Measurements from ENCODE around the gene KATNAL2.
A peak's percentile ranks its signal among the peaks of the same experiment; 100 is the strongest.

Gene KATNAL2, protein sequence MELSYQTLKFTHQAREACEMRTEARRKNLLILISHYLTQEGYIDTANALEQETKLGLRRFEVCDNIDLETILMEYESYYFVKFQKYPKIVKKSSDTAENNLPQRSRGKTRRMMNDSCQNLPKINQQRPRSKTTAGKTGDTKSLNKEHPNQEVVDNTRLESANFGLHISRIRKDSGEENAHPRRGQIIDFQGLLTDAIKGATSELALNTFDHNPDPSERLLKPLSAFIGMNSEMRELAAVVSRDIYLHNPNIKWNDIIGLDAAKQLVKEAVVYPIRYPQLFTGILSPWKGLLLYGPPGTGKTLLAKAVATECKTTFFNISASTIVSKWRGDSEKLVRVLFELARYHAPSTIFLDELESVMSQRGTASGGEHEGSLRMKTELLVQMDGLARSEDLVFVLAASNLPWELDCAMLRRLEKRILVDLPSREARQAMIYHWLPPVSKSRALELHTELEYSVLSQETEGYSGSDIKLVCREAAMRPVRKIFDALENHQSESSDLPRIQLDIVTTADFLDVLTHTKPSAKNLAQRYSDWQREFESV

DNA sequence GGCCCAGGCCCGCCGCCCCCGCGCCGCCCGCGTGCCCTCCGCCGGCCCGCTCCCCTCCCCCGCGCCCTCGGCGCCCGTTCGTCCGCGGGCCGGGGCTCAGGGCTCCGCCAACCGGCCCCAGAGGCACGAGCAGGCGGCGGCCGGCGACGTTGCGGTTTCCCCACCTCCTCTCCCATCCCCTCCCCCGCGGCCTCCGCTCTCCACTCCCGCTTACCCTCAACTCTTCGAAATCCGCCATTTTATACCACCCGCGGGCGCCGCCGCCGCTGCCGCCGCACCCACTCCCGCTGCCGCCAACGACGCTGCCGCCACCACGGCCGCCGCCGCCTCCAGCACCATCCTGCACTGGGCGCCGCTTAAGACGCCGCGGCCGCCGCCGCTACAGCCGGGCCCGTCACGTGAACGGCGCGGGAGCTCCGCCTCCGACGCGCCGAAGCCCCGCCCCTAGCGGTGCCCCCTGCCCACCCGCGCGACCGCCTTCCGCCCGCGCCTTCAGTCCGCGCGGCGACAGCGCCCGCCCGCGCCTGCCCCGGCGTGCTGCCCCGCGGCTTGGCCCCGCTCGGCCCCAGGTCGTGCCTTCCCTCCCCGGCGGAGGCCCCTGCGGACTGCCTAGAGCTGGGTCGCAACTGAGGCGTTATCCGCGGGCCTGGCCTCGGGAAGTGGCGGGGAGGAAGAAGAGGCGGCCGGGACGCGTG, at the start of gene KATNAL2, which contains the start of gene PIAS2:
Gene KATNAL2 (plus strand): TSS at position 495 of the 695 bp plus-strand sequence. CDS start 29,271 bp downstream, outside the sequence.
Gene PIAS2 (minus strand): TSS at position 400 of the 695 bp plus-strand sequence. CDS start 162 bp downstream, at position 238.
- DNase-seq (ENCODE audit: low read depth): peak; percentile 79

DNA sequence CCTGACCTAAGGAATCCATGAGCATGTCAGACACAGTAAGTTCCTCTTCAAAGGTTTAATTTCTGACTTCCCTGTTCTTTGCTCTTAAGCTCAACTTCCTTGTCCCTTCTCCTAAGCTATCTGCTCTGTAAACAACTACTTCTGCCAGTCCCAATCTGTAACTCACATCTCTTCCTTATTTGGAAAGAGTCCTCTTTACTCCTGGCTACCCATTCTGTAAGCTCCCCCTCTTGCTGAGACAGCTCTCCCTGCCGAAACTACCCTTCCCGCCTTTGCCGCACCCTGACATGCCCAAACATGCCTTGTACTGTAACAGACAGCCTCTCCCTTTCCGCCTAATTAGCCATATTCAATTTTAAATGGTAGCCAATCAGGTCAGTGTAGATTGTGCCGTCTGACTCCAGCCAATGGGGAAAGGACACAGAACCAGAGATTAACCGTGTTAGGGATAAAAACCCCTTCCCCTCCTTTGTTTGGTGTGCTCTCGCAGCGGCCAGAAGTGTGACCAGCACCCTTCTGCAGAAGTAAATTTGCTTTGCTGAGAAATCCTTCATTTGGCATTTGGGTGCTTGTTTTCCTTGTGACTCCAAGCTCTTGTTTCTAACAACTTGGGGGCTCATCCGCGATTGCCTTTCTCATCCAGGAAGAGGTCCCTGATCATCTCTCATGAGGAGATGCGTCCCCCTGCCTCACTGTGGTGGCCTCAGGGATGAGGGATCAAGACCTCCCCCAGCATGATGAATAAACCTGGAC, 49.1 kb upstream of the KATNAL2 start:
- DNase-seq (ENCODE audit: low read depth): no peak

DNA sequence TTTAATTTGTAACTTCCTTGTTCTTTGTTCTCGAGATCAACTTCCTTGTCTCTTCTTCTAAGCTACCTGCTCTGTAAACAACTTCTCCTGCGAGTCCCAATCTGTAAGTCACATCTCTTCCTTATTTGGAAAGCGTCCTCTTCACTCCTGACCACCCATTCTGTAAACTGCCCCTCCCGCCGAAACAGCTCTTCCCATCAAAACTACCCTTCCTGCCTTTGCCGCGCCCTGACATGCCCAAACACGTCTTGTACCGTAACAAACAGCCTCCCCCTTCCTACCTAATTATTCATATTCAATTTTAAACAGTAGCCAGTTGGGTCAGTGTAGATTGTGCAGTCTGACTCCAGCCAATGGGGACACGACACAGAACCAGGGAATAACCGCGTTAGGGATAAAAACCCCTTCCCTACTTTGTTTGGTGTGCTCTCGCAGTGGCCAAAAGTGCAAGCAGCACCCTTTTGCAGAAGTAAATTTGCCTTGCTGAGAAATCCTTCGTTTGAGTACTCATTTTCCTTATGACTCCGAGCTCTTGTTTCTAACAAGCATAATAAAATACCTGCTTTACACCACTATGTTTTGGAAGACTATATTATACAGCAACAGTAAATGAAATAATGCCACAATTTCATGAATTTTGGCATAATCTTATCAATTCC, 39.9 kb upstream of the KATNAL2 start:
- DNase-seq (ENCODE audit: low read depth): no peak

DNA sequence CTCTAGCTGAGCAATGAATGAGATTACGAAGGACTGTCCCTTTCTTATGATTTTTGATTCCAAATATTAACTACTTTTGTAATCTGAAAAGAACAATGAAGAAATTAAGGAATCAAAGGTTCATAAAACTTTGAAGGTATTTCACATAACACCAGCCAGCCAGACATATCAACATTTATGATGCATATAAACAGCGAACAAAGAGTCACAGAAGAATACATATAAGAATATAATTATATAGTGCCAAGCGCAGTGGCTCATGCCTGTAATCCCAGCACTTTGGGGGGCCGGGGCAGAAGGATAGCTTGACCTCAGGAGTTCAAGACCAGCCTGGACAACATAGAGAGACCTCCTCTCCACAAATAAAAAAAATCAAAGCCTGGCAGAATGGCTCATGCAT, 34.2 kb upstream of the KATNAL2 start:
- no peak for DNase-seq (ENCODE audit: low read depth)

DNA sequence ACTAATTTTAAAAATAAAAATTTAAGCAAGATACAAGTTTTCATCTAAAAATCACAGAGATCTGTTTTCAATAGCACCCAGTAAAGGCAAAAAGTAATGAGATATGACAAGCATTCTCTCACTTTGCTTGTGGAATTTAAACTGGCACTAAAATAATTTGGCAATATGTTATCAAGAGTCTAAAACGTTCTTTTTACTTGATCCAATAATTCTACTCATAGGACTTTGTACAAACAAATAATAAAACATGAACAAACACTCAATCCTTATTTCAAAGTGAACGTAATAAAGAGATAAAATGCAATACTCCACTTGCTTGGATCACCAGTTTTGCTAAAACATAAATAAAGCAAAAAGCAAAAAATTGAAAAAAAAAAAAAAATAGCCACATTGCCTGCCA, 30.5 kb upstream of the KATNAL2 start:
- DNase-seq (ENCODE audit: low read depth): no peak

DNA sequence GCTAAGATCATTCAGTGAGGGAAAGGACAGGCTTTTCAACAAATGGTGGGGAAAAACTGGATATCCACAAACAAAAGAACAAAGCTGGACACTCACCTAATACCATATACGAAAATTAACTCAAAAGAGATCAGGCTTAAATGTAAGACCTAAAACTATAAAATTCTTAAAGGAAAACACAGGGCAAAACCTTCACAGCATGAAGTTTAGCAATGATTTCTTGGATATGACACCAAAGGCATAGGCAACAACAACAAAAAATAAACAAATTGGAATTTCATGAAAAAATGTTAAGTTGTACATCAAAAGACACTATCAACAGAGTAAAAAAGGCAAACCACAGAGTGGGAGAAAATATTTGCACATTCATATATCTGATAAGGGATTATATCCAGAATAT, 28.4 kb upstream of the KATNAL2 start:
- DNase-seq (ENCODE audit: low read depth): no peak

DNA sequence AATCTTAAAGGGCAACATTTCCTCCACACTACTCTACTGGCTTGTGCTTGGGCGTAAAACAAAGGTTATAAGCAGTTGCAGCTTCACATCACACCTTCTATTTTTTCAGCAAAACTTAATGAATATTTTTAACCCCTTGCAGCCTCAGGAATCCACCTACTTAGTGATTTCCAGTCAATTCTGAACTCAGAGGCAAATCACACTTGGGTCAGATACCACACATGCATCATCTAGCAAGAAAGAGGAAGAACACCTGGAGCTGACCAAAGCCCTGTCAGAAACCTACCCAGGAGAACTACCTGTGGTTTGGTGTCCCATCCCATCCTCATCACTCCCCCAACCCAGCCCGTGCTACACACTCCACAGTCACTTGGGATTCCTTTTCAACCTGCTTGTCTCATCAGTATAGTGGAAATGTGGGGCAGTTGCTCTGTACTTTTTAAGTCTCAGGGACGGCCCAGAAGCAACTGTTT, 25.6 kb upstream of the KATNAL2 start:
- DNase-seq (ENCODE audit: low read depth): no peak

DNA sequence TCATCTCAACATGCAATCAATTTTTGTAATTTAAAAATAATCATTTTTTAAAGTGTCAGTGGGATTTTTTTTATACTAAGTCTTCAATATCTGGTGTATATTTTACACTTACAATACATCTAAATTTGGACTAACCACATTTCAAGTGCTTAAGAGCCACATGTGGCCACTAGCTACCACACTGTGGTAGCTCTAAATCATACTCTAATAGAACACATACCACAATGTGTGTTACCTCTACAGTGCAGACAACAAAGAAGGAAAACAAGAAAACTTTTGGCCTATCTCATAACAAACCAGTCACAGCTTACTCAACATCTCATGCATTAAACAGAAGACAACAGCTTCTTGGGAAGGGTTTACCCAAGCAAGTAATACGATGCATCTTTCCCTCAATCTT, 24.6 kb upstream of the KATNAL2 start:
- DNase-seq (ENCODE audit: low read depth): no peak

DNA sequence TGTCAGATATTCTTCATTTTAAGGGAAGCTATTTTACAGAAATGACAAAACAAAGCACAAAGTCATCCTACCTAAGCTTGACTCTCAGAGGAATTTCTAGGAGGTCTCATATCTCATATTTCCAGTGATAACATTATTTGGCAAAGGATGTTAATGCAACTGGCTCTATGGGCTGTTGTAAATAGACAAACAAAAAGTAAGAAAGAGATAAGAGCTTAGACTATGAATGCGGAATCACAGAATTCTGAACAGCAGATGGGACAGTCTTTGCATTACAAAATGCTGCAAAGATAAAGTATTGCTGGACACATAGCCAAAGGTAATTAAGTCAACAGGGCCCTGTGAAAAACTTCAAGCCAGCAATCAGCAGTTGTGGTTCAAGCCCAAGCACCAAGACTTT, 24.0 kb upstream of the KATNAL2 start:
- DNase-seq (ENCODE audit: low read depth): no peak

DNA sequence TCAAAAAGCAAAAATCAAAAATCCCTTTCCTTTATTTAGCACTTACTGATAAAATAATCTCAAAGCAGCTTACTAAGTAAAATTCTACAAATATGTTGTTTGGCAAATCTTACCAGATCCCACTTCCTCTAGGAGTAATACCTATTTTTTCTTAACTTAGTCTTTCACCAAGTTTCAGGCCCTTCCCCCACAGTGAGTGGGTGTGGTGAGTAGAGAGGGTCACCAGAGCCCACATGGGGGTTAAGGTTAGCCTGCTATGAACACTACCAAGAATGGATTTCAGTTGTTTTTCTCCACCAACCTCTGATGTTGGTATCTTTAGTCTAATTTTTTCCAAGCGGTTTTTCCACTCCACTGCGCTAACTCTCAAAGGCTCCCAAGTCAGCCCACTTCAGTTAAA, 23.3 kb upstream of the KATNAL2 start:
- no peak for DNase-seq (ENCODE audit: low read depth)

DNA sequence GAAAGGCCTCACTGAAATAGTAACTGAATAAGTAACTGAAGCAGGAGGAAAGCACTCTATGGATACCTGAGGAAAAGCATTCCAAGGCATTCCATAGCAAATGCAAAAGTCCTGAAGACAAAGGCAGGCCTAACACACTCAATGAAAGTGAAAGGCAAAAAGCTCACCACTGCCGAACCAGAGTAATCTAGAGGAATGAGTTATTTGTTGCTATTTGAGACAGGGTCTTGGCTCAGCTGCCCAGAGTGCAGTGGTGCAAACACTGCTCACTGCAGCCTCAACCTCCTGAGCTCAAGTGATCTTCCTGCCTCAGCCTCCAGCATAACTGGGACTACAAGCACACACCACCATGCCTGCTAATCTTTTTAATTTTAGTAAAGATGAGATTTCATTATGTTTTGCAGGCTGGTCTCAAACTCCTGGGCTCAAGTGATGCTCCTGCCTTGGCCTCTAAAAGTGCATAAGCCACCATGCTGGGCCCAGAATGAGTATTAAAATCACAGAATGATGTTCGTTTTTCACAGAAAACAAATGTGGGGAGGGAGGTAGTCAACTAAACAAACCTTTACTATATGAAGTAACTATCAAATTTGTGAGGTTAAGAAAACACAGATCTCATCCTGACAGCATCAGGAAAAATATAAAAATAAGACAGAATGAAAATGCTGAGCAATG, 18.0 kb upstream of the KATNAL2 start:
- no peak for DNase-seq (ENCODE audit: low read depth)

DNA sequence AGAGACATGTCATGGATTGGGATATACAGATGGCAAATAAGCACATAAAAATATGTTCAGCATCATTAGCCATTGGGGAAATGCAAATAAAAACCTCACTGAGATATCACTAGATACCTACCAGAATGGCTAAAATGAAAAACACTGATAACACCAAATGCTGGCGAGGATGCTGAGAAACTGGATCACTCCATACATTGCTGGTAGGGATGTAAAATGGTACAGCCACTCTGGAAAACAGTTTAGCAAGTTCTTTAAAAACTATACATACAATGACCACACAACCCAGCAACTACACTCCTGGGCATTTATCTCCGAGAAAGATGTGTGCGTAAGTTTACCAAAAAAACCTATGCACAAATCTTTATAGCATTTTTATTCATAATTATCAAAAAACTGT, 14.0 kb upstream of the KATNAL2 start:
- DNase-seq (ENCODE audit: low read depth): no peak

DNA sequence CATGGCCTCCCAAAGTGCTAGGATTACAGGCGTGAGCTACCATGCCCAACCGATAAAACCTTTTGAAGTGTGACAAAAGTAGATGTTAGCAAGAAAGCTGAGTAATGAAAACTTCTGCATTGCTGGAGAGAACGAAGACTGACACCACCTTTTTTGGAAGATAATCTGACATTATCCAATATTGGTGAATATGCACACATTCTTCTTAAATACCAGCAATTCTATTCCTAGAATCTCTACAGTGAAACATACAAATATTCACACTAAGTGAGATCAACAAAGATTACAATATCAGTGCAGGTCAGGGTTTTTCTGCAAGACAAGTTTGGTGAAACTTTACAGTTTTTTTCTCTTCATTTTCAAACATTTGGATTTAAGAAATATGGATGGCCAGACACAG, 7.9 kb upstream of the KATNAL2 start:
- DNase-seq (ENCODE audit: low read depth): no peak

DNA sequence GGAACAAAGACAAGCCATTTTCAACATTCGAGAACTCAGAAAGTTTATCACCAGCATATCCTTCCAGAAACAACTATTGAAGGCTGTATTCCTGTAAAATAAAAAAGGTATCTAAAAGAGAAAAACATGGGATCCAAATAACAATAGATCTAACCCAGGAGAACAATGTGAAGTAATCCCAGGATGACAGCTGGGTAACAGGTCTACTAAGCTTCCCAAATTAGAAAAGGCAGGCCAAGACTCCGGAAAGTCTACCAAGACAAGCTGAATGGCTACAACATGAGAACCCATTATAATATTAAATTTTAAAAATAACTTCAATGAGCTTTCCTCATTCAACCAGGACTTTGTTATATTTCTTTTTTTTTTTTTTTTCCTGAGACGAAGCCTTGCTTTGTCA, 6.5 kb upstream of the KATNAL2 start:
- DNase-seq (ENCODE audit: low read depth): no peak

DNA sequence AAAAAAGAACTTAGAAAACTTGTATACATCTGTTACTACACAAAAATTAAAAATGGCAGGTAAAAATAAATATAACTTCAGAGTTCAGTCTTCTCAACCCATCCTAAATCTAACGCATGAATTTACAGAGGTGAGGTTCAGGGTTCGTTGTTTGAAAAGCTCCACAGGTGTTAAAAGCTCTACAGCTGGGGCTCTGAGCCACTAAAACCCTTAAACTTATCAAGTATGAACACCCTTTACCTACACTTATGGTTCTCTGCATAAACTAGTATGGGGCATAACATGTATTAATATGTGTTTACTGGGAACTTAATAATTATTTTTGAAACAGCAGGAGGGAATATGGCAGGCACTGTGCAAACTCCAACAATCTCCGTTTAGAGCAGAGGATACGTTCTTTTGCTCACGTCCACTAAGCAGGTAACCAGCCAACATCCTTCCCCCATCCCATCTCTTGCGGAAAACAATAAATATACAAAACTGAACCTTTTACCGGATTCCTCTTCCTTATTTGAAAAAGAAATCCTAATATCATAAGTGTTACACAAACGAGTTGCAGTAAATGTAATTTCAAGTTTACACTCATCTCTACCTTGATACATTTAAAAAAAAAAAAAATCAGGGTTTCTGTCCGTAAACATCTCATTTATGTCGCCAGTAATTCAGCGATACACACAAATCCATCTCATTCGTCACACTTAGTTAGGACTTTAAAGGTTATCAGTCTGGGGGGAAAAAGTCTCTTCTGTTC, 1.4 kb upstream of the KATNAL2 start:
- peak; percentile 1 for DNase-seq (ENCODE audit: low read depth)

DNA sequence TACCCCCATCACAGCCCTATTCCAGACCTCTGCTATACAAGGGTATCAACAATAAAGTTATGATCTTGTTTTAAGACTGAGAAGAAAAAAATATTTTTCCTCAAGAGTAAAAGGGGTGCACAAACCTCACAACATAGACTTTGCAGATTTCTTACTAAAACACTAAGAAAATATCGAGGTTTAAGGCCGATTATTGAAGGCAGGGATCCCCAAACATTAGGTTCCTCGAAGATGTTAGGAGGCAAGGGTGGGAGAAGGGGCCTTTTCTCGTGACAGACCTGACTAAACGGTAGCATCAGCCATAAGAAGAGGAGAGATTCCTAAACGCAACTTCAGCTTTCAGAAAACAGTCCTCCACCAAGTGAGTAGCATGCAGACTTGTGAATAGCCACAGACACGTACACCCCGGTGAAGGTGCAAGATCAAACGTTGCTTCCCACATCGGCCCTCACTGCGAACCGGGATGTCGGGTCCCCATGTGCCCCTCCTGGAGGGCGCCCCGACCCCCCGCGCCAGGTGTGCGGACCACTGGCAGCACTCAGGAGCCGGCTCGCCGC, 773 bp upstream of the KATNAL2 start:
- peak; percentile 37 for DNase-seq (ENCODE audit: low read depth)

DNA sequence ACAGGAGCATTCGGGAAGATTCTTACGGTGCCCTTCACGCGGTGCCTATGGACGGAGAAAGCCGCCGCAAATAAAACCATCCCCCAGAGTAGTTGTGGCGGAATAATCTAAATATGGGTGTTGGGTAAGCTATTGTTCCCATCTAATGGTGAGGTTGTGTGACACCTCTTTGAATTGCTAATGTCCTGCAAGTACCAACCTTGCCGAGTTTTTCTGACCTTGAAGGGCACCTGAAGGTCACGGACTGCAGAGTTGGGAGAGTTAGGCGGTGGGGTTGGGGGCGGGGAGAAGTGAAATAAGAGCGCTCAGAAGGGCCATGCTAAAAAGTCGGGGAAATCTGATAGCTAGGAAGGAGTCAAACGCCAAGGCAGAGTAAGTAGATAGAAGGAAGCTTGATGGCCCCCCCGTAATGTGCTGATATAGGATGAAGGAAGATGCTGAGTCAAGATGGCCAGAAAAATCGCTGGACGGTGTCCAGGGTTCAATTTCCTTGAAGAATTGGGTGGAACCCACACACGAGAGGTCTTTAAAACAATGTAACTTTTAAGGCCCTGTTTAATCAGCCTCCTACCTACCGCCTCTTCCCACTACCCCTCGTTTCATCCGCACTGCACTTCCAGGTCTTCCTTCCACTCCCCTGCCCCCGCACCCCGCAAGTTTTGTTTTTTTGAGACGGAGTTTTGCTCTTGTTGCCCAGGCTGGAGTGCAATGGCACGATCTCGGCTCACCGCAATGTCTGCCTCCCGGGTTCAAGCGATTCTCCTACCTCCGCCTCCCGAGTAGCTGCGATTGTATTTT, 600 bp downstream of the KATNAL2 start:
- DNase-seq (ENCODE audit: low read depth): peak; percentile 47

DNA sequence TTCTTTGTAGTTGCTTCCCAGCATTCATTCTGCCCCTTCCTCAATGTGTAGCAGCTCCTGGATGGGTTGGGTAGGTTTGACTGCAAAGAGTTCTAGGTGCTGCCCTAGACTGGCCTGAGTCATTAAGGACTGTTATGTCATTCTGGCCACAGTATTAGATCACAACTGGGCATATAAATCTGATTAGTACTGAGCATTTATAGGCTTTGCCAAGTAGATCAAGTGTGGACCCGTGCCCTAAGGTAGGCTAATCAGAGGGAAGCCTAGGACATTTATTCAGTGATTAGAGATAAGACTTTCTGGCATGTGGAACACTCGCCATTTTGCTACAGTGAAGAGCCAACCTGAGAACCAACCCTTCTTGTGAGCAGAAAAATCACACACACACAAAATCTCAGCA, 2.7 kb downstream of the KATNAL2 start:
- no peak for DNase-seq (ENCODE audit: low read depth)

DNA sequence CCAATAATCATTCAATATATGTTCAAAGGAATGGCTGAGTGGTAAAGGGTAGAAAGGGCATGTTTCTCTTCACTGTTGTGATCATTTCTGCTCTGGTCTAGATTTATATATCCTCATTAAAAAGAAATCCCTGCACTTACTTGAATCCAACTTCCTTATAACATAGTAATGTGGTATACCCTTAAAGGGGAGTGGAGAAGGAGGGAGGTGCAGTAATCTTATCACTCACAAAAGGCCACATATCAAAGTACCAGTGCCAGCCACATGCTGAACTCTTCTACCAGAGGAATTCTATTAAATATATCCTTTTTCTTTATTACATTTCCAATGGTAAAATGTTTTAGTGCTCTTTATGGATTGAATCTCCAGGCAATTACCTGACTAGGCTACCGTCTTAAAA, 3.3 kb downstream of the KATNAL2 start:
- DNase-seq (ENCODE audit: low read depth): no peak

Data from EH (cell line).